ENCODE data around the gene ALG12. TPM values are rescaled to one million over a fixed set of nuclear protein-coding genes. Genes with fewer than 3 reads are reported as not detected.

Gene ALG12
- total and polyA plus RNA-seq, 2 of the 8 experiments (the other 6 are each of a cell fraction or from before 2014, with no cell fraction given) = 13.4 to 22.5 TPM

- H3K4ac ChIP-seq (replicated peaks; ENCODE audit: insufficient read length, low read depth, low read length) = no peak overlapping the region
- DNase-seq (ENCODE audit: low read depth in 1 of 2, low spot score in 2 of 2) (no peak), FAIRE-seq (no peak)
- H3K4me1 ChIP-seq (replicated peaks in 1 of 4; ENCODE audit: control insufficient read depth in 3 of 4, insufficient read depth in 4 of 4, low read length in 3 of 4) = no peaks in the 10 kb centered on the region
- no peak overlapping the region for H2BK15ac ChIP-seq (ENCODE audit: low read length)
- H3K4me3 ChIP-seq (ENCODE audit: extremely low read depth in 1 of 4, insufficient read depth in 2 of 4, low read depth in 3 of 4, low read length in 4 of 4) = no peak overlapping the region
- H3K14ac ChIP-seq (ENCODE audit: insufficient read length) = no peak overlapping the region
- H4K5ac ChIP-seq (ENCODE audit: insufficient read length, low read depth, low read length) = no peak overlapping the region
- peaks cover 0 to 27% (median 10%) of the 10 kb centered on the region in 4 experiments; a peak in 5 of 8 replicates for H3K36me3 ChIP-seq (ENCODE audit: control insufficient read depth in 2 of 4, insufficient read depth in 4 of 4, low read length in 3 of 4)
- H2BK12ac ChIP-seq (ENCODE audit: low read depth, low read length) = no peak overlapping the region
- no peak overlapping the region for H2AFZ ChIP-seq (ENCODE audit: low read length)
- peak overlapping the region; percentile 43 for H2BK120ac ChIP-seq (replicated peaks; ENCODE audit: low read depth, low read length)
- H3K9me3 ChIP-seq (ENCODE audit: insufficient read depth in 2 of 2, low read depth in 1 of 2, low read length in 1 of 2) = peaks cover 6 to 12% of the 10 kb centered on the region in 2 experiments; a peak in 2 of 4 replicates
- TF ChIP-seq ASH2L (IDR thresholded peaks at IDR 0.05; ENCODE audit: low read length) (no peak), SIRT6 (IDR thresholded peaks at IDR 0.05; ENCODE audit: low read length) (no peak), POLR2AphosphoS5 (IDR thresholded peaks at IDR 0.05; ENCODE audit: low read depth, low read length) (peak; percentile 64; the same call in 1 of the 2 replicates), JUND (IDR thresholded peaks at IDR 0.05; ENCODE audit: low read length) (no peak), MAX (IDR thresholded peaks at IDR 0.05) (no peak), RFX5 (IDR thresholded peaks at IDR 0.05; ENCODE audit: borderline replicate concordance, low read depth, low read length) (no peak)
- no peak overlapping the region for H4K8ac ChIP-seq (ENCODE audit: extremely low read depth, insufficient read depth, low read length)
- no peak overlapping the region for H3K56ac ChIP-seq (replicated peaks; ENCODE audit: insufficient read length, low read depth, low read length)
- H3K79me2 ChIP-seq (ENCODE audit: control insufficient read depth in 1 of 2, insufficient read depth in 2 of 2, low read length in 2 of 2) = no peaks in the 10 kb centered on the region
- no peak overlapping the region for H4K91ac ChIP-seq (replicated peaks; ENCODE audit: insufficient read length, low read length)
- H4K20me1 ChIP-seq (replicated peaks in 1 of 2; ENCODE audit: control insufficient read depth in 1 of 2, insufficient read depth in 2 of 2, low read length in 2 of 2) = peaks cover 2 to 10% of the 10 kb centered on the region in 2 experiments
- H2AK5ac ChIP-seq (ENCODE audit: low read depth, low read length) = no peak overlapping the region
- H2BK5ac ChIP-seq (ENCODE audit: low read depth, low read length) = no peak overlapping the region; the same call in 1 of the 2 replicates
- WGBS, 2 experiments (ENCODE audit: extremely low coverage in 1 of 2, insufficient coverage in 1 of 2, insufficient read length in 1 of 2, insufficient replicate concordance in 2 of 2, low coverage in 1 of 2, low lambda C conversion rate in 2 of 2, missing lambda C conversion rate in 1 of 2) = 94% methylated on average over 11 of the region's 11 CpGs; no CpG with 5 or more reads in 1 of the 2 experiments
- no peak overlapping the region for H3K18ac ChIP-seq (ENCODE audit: extremely low read depth, low read length)
- ChIA-PET POLR2A (ENCODE audit: partially characterized antibody) (no interaction called here), CTCF (ENCODE audit: partially characterized antibody) (no interaction called here)
- H3K27ac ChIP-seq (ENCODE audit: low read depth, low read length) = no peak overlapping the region
- no peaks in the 10 kb centered on the region; the same call in 1 of the 2 replicates for H3K79me1 ChIP-seq (ENCODE audit: low read depth, low read length)
- H3K23me2 ChIP-seq (ENCODE audit: low read depth, low read length) = no peaks in the 10 kb centered on the region
- no peaks in the 10 kb centered on the region for H3K27me3 ChIP-seq (replicated peaks in 1 of 4; ENCODE audit: control insufficient read depth in 3 of 4, extremely low read depth in 1 of 4, insufficient read depth in 3 of 4, low read length in 3 of 4)
- no peak overlapping the region; the same call in 1 of the 2 replicates for H2BK20ac ChIP-seq (ENCODE audit: low read length)
- H3K23ac ChIP-seq (ENCODE audit: insufficient read length) = no peak overlapping the region
- H3K9ac ChIP-seq (replicated peaks in 1 of 4; ENCODE audit: extremely low read depth in 1 of 4, low read depth in 3 of 4, low read length in 3 of 4) = no peak overlapping the region
- H3K4me2 ChIP-seq (ENCODE audit: insufficient read depth in 1 of 2, low read depth in 2 of 2, low read length in 2 of 2) = no peak overlapping the region
Observed at GRCh38 chr22:49901457-49901856, 16.8 kb downstream of the ALG12 start.

All from H1 (cell line).